HepG2 (cell line): ENCODE measurements around the gene AXIN1. TPM values are rescaled to one million over a fixed set of nuclear protein-coding genes. Genes with fewer than 3 reads are reported as not detected.
A peak's percentile ranks its signal among the peaks of the same experiment; 100 is the strongest.

Experiments used
- ATAC-seq: fragments of 200-7000 bp; cut with Tn5 transposase; 3 replicates; pipeline ENCODE4 v1.9.1; 2020; ENCODE audit warnings: mild to moderate bottlenecking, moderate library complexity
- BruUV-seq: library from RNA; stranded (reverse); fragments of 400-500 nt; replicated peaks from 2 replicates; lab custom pipeline; 2021; lab: Mats Ljungman, UMichigan
- CTCF ChIA-PET: fragments of 300-600 bp; formaldehyde crosslinking; extraction: SDS; loops from one replicate; lab custom pipeline; 2021; ENCODE audit warnings: low total read pairs, inconsistent platforms, low intra/inter-chr PET ratio; lab: Yijun Ruan, JAX
- POLR2A ChIA-PET: fragments of 350-600 bp; sonication (Branson Sonifier 250); formaldehyde crosslinking; loops from one replicate; lab custom pipeline; 2020; ENCODE audit warnings: antibody characterized with exemption, inconsistent platforms; lab: Yijun Ruan, JAX
- DNase-seq: peaks from one replicate; pipeline ENCODE4 v3.0.0-alpha.2; 2015; ENCODE audit warnings: low spot score
- FAIRE-seq: peaks from 3 replicates; lab custom pipeline; 2011; peaks lifted over from hg19 to GRCh38; lab: Jason Lieb, UNC
- H2AFZ ChIP-seq: one replicate; pipeline ENCODE4 v1.6.1; 2011; ENCODE audit warnings: low read length, inconsistent platforms
- H3K27ac ChIP-seq: fragments of 300-600 bp; 3 replicates; pipeline ENCODE4 v1.8.0; 2011; ENCODE audit warnings: mixed run types, mild to moderate bottlenecking, mixed read lengths, low read length, inconsistent platforms; ENCODE audit not compliant: insufficient read depth; ENCODE audit errors: extremely low read length
- H3K27me3 ChIP-seq, 2 experiments: fragments of 200-600 bp in 1 of 2; 2 replicates in 1 of 2; 3 replicates in 1 of 2; pipeline versions ENCODE4 v1.6.0 to v1.8.0; 2011; ENCODE audit warnings: low read length in 2 of 2, mild to moderate bottlenecking in 2 of 2, moderate library complexity in 2 of 2, inconsistent platforms in 1 of 2; ENCODE audit not compliant: insufficient read depth in 2 of 2, control insufficient read depth in 1 of 2
- H3K36me3 ChIP-seq, 2 experiments: fragments of 200-600 bp in 1 of 2; replicated peaks in 1 of 2; 2 replicates in 1 of 2; 3 replicates in 1 of 2; pipeline versions ENCODE4 v1.5.1 to v1.8.0; 2011; ENCODE audit warnings: low read length in 2 of 2, inconsistent platforms in 1 of 2; ENCODE audit not compliant: insufficient read depth in 2 of 2, control insufficient read depth in 1 of 2
- H3K4me1 ChIP-seq: 2 replicates; pipeline ENCODE4 v1.5.1; 2012; ENCODE audit warnings: low read length, inconsistent platforms; ENCODE audit not compliant: insufficient read depth
- H3K4me2 ChIP-seq: 2 replicates; pipeline ENCODE4 v1.6.0; 2011; ENCODE audit warnings: low read depth, low read length, inconsistent platforms
- H3K4me3 ChIP-seq, 3 experiments: fragments of 200-600 bp in 1 of 3; sonication (generic), shearing (Covaris generic) in 1 of 3; replicated peaks in 1 of 3; 2 replicates each; pipeline ENCODE4 v1.5.1; 2011 to 2016; ENCODE audit warnings: low read length in 3 of 3, inconsistent platforms in 2 of 3, low read depth in 2 of 3, mild to moderate bottlenecking in 2 of 3, control low read depth in 1 of 3, mixed read lengths in 1 of 3; ENCODE audit not compliant: insufficient read depth in 1 of 3
- H3K79me2 ChIP-seq: one replicate; pipeline ENCODE4 v1.6.1; 2011; ENCODE audit warnings: low read length, inconsistent platforms; ENCODE audit not compliant: insufficient read depth
- H3K9ac ChIP-seq: 2 replicates; pipeline ENCODE4 v1.6.0; 2011; ENCODE audit warnings: mild to moderate bottlenecking, low read depth, low read length, inconsistent platforms; ENCODE audit not compliant: insufficient read depth
- H3K9me3 ChIP-seq: 2 replicates; pipeline ENCODE4 v1.5.1; 2012; ENCODE audit warnings: mild to moderate bottlenecking, low read length
- H4K20me1 ChIP-seq: 2 replicates; pipeline ENCODE4 v1.6.0; 2011; ENCODE audit warnings: inconsistent platforms, mild to moderate bottlenecking, low read length, moderate library complexity; ENCODE audit not compliant: insufficient read depth
- AGO1 ChIP-seq: fragments of 200-400 bp; formaldehyde crosslinking; IDR thresholded peaks from 2 replicates; pipeline ENCODE4 v1.6.1; 2017; ENCODE audit warnings: mild to moderate bottlenecking, low read depth, low read length, moderate library complexity; ENCODE audit not compliant: poor library complexity, severe bottlenecking
- ELF1 ChIP-seq: sonication (generic); formaldehyde crosslinking; IDR thresholded peaks from 2 replicates; pipeline ENCODE4 v1.4.0; 2020; ENCODE audit warnings: missing genetic modification reagents
- FOXO1 ChIP-seq: sonication (generic); formaldehyde crosslinking; IDR thresholded peaks from 2 replicates; pipeline ENCODE4 v1.4.0; 2020; ENCODE audit warnings: missing genetic modification reagents
- HOXA5 ChIP-seq: sonication (generic); formaldehyde crosslinking; IDR thresholded peaks from 2 replicates; pipeline ENCODE4 v1.4.0; 2020; ENCODE audit warnings: missing genetic modification reagents
- KLF11 ChIP-seq: IDR thresholded peaks from 2 replicates; pipeline ENCODE4 v1.6.1; 2016; ENCODE audit warnings: missing compliant biosample characterization
- MED1 ChIP-seq: sonication (generic); formaldehyde crosslinking; IDR thresholded peaks from 2 replicates; pipeline ENCODE4 v1.4.0; 2020; ENCODE audit warnings: missing genetic modification reagents
- MTA1 ChIP-seq: sonication (generic); formaldehyde crosslinking; IDR thresholded peaks from 2 replicates; pipeline ENCODE4 v1.4.0; 2020; ENCODE audit warnings: missing genetic modification reagents, mild to moderate bottlenecking, borderline replicate concordance
- MXI1 ChIP-seq: IDR thresholded peaks from 3 replicates; pipeline ENCODE4 v1.6.1; 2012; ENCODE audit warnings: low read depth, low read length, inconsistent platforms, borderline replicate concordance
- NCOA5 ChIP-seq: sonication (generic); formaldehyde crosslinking; IDR thresholded peaks from 2 replicates; pipeline ENCODE4 v1.4.0; 2020; ENCODE audit warnings: missing genetic modification reagents
- PLSCR1 ChIP-seq: sonication (generic); formaldehyde crosslinking; IDR thresholded peaks from 2 replicates; pipeline ENCODE4 v1.5.0; 2020; ENCODE audit warnings: missing genetic modification reagents, mild to moderate bottlenecking, borderline replicate concordance
- SIN3A ChIP-seq: IDR thresholded peaks from 2 replicates; pipeline ENCODE4 v1.6.1; 2011; ENCODE audit warnings: low read depth, mild to moderate bottlenecking, control low read depth, low read length, borderline replicate concordance
- SMARCC2 ChIP-seq: fragments of 450-650 bp; IDR thresholded peaks from 2 replicates; pipeline ENCODE4 v1.6.1; 2017; ENCODE audit warnings: antibody characterized with exemption, mild to moderate bottlenecking
- TBP ChIP-seq: sonication (generic); formaldehyde crosslinking; IDR thresholded peaks from 2 replicates; pipeline ENCODE4 v1.5.0; 2020; ENCODE audit warnings: missing genetic modification reagents
- THAP8 ChIP-seq: sonication (generic); formaldehyde crosslinking; IDR thresholded peaks from 2 replicates; pipeline ENCODE4 v1.5.1; 2020; ENCODE audit warnings: missing genetic modification reagents, mild to moderate bottlenecking, borderline replicate concordance
- ZBTB4 ChIP-seq: sonication (generic); formaldehyde crosslinking; IDR thresholded peaks from 2 replicates; pipeline ENCODE4 v1.4.0; 2020; ENCODE audit warnings: missing genetic modification reagents, mild to moderate bottlenecking, borderline replicate concordance
- ZNF451 ChIP-seq: sonication (generic); formaldehyde crosslinking; IDR thresholded peaks from 2 replicates; pipeline ENCODE4 v1.5.0; 2020; ENCODE audit warnings: mild to moderate bottlenecking, missing genetic modification reagents
- ZNF468 ChIP-seq: sonication (generic); formaldehyde crosslinking; IDR thresholded peaks from 2 replicates; pipeline ENCODE4 v1.8.0; 2022; ENCODE audit warnings: mild to moderate bottlenecking, moderate library complexity, missing genetic modification reagents
- ZNF788 ChIP-seq: sonication (generic); formaldehyde crosslinking; IDR thresholded peaks from 2 replicates; pipeline ENCODE4 v1.5.0; 2020; ENCODE audit warnings: mild to moderate bottlenecking, missing genetic modification reagents, borderline replicate concordance
- ZSCAN5A ChIP-seq: sonication (generic); formaldehyde crosslinking; IDR thresholded peaks from 2 replicates; pipeline ENCODE4 v1.8.0; 2022; ENCODE audit warnings: mild to moderate bottlenecking, missing genetic modification reagents, borderline replicate concordance
- WGBS: methylation state at CpG from one replicate; pipeline ENCODE4 v1.1.6; 2017; ENCODE audit warnings: low lambda C conversion rate; 5-methylcytosine and 5-hydroxymethylcytosine counted together
- in situ Hi-C: cut with HindIII; loops from 2 replicates; pipeline ENCODE4 v1.10.0; 2017; ENCODE audit warnings: low pct_unique_long_range_greater_than_20kb; ENCODE audit not compliant: extremely low pct_ligation_motif_present
- intact Hi-C: fragments of 100-400 bp; cut with micrococcal nuclease; formaldehyde crosslinking; loops from one replicate; pipeline ENCODE4 v1.10.0; 2022; ENCODE audit not compliant: unreplicated experiment
- polyA plus RNA-seq, 8 experiments: library from polyadenylated mRNA; depleted of rRNA in 3 of 8; stranded (reverse) in 7 of 8; unstranded in 1 of 8; fragments of >200 nt; fragmentation: Illumina TruSeq in 4 of 8; extraction: Trizol in 4 of 8; gene quantifications; 2 replicates each; pipeline versions ENCODE4 v1.2.1 to v1.2.3, GENCODE V29; 2011 to 2016; ENCODE audit warnings: low read depth in 4 of 8, missing spikeins in 1 of 8, mixed read lengths in 1 of 8; ENCODE audit not compliant: insufficient read depth in 1 of 8
- total RNA-seq, 5 experiments: library from RNA; depleted of rRNA; stranded (reverse); fragments of >200 nt; fragmentation: Illumina TruSeq; extraction: Trizol; gene quantifications; 2 replicates each; pipeline ENCODE4 v1.2.3, GENCODE V29; 2016; ENCODE audit warnings: low read depth in 1 of 5

AXIN1 gene
- total and polyA plus RNA-seq, 2 of the 13 experiments (the other 11 are each of a cell fraction or from before 2014, with no cell fraction given) = 24.0 to 26.0 TPM

GRCh38 chr16:359067-359763 lies 6.7 kb upstream of the AXIN1 start:
- peak; percentile 67 for DNase-seq
- Histone ChIP-seq H3K27me3 (peaks cover 1 to 10% of the 10 kb centered on the region in 2 experiments; a peak in 4 of 5 replicates), H4K20me1 (no peaks in the 10 kb centered on the region), H3K4me3 (peak overlapping the region in 1 of 3 experiments; percentile 52; a peak in 1 of 6 replicates), H3K27ac (peak overlapping the region; percentile 62), H3K36me3 (no peaks in the 10 kb centered on the region), H3K4me2 (peak overlapping the region; percentile 61), H3K4me1 (peaks cover 90% of the 10 kb centered on the region), H3K9me3 (no peaks in the 10 kb centered on the region), H3K9ac (peak overlapping the region; percentile 20; the same call in 1 of the 2 replicates), H2AFZ (no peak overlapping the region), H3K79me2 (no peaks in the 10 kb centered on the region)
- WGBS = 14% methylated on average over 8 of the region's 19 CpGs
- peak; percentile 66 for FAIRE-seq
- BruUV-seq = no TSS peak
- peak; percentile 42 for ATAC-seq
- POLR2A ChIA-PET = no interaction called here
- intact Hi-C loops (no loop called here), in situ Hi-C loops (no loop called here)
- CTCF ChIA-PET = no interaction called here
- TF ChIP-seq ELF1 (CRISPR knock-in tag) (no peak), AGO1 (no peak), KLF11 (CRISPR knock-in tag) (no peak), ZNF451 (CRISPR knock-in tag) (peak; percentile 6; the same call in 1 of the 2 replicates), HOXA5 (CRISPR knock-in tag) (no peak), MTA1 (peak; percentile 85; the same call in 1 of the 2 replicates), PLSCR1 (CRISPR knock-in tag) (no peak), ZNF788 (CRISPR knock-in tag) (peak; percentile 53; the same call in 1 of the 2 replicates), SIN3A (no peak), FOXO1 (CRISPR knock-in tag) (peak; percentile 76; the same call in 1 of the 2 replicates), MXI1 (peak; percentile 35; the same call in 1 of the 3 replicates), ZNF468 (CRISPR knock-in tag) (no peak), ZBTB4 (CRISPR knock-in tag) (no peak), ZSCAN5A (CRISPR knock-in tag) (no peak), MED1 (CRISPR knock-in tag) (peak; percentile 98), TBP (CRISPR knock-in tag) (no peak), THAP8 (CRISPR knock-in tag) (no peak), SMARCC2 (no peak), NCOA5 (CRISPR knock-in tag) (no peak)
